GM18951 (cell line): ENCODE results near the gene SARDH.
"Not testable (repeated sequence)": the region's sequence is repeated elsewhere in the genome, so short reads cannot be mapped to it uniquely, and the experiment has no call there.

Source experiments
- POLR2A ChIP-seq: IDR thresholded peaks from 4 replicates; pipeline ENCODE4 v1.6.1; 2011; ENCODE audit warnings: mild to moderate bottlenecking; ENCODE audit not compliant: insufficient read length, insufficient read depth; ENCODE audit errors: extremely low read depth
- in situ Hi-C: fragments of 300-500 bp; cut with MboI; formaldehyde crosslinking; loops from one replicate; pipeline ENCODE4 v1.12.0; 2022; ENCODE audit warnings: low sequenced_read_pairs, mixed read lengths, inconsistent platforms; ENCODE audit not compliant: unreplicated experiment

SARDH gene

GRCh38 chr9:133759146-133759900, 21.2 kb upstream of the SARDH start:
- in situ Hi-C loops, result no loop called here
- no peak for TF ChIP-seq POLR2A

- TF ChIP-seq POLR2A, result no peak
- in situ Hi-C loops, result no loop called here
Observed at GRCh38 chr9:133758228-133758627, 20.1 kb upstream of the SARDH start.

GRCh38 chr9:133754688-133755227, 16.6 kb upstream of the SARDH start:
- in situ Hi-C loops, result no loop called here
- no peak for TF ChIP-seq POLR2A

GRCh38 chr9:133754187-133754586, 16.0 kb upstream of the SARDH start:
- in situ Hi-C loops, result no loop called here
- TF ChIP-seq POLR2A, result no peak

DNA sequence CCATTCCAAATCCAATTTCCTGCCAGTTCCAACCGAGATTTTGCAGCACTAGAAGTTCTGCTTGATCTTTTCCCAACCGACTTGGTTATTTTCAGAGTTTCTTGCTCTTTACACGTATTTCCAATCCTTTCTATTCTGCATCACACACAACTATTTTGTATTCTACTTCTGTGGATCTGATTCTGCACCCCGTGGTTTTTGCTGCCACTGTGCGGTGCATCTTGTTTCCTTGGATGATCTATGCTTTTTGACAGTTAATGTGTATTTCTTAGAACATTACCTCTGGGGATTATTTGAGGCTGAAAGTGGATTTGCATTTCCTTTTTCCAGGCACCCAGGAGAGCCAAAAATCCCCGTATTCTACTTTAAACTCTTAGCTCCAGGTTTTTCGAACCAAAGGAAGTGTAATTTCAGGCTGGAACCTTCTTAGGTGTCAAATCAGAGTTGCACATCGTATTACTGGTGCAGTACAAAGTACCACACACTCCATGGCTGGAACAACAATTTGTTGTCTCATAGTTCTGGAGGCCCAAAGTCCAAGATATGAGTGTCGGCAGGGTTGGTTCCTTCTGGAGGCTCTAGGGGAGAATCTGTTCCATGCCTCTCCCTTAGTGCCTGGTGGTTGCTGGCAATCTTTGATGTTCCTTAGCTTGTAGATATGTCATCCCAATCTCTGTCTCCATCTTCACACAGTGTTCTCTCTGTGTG, 14.7 kb upstream of the SARDH start:
- in situ Hi-C loops, result no loop called here
- no peak for TF ChIP-seq POLR2A

DNA sequence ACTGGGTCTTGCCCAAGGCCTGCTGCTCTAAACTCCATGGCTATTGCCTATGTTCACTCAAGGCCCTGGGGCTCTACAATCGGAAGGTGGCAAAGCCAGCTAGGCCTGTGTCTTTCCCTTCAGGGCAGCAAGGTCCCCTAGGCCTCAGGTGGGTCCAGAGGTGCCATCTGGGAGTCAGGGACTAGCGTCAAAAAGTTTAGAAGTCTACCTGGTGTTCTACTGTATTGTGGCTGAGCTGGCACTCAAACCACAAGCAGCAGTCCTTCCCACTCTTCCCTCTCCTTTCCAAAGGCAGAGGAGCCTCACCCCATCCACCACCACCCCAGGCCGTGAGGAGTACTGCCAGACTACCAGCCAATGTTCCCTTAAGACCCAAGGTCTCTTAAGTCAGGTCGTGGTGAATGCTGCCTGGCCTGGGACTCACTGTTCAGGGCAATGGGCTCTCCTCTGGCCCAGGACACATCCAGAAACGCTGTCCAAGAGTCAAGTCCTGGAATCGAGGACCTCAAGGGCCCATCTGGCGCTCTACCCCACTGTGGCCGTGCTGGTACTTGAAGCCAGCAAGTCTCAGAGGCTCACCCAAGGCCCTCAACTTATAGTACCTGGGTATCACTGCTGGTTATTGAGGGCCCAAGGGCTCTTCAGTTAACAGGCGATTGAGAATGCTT, 13.0 kb upstream of the SARDH start:
- TF ChIP-seq POLR2A, result no peak
- in situ Hi-C loops, result no loop called here

- TF ChIP-seq POLR2A, result no peak
- in situ Hi-C loops, result no loop called here
Observed at GRCh38 chr9:133747309-133747708, 9.2 kb upstream of the SARDH start.

- in situ Hi-C loops, result not testable (repeated sequence)
Observed at GRCh38 chr9:133744528-133744927, 6.4 kb upstream of the SARDH start.

DNA sequence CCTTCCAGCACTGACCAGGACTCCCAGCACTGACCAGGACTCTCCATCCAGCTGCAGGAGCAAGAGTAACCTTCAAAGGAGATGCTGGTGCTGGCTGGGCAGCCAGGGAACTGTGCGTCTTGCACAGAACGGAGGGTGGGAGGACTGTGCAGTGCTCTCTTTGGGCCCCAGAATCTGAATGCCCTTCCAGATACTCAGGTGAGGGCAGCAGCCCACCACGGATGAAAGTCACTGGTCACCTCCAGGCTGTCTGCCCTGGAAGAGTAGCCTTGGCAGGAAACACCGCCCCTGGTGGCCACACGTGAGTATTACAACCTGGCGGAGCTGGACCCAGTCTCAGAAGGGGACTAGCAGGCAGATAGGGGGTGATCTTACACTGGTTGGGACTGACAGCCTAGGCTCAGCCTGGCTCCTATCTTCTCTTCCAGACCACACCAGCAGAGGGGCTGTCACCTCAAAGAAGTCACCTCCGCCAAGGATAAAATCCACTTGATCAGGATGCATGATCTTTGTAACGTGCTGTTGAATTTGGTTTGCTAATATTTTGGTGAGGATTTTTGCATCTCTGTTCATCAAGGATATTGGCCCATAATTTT, 4.8 kb upstream of the SARDH start:
- in situ Hi-C loops, result no loop called here
- TF ChIP-seq POLR2A, result no peak

DNA sequence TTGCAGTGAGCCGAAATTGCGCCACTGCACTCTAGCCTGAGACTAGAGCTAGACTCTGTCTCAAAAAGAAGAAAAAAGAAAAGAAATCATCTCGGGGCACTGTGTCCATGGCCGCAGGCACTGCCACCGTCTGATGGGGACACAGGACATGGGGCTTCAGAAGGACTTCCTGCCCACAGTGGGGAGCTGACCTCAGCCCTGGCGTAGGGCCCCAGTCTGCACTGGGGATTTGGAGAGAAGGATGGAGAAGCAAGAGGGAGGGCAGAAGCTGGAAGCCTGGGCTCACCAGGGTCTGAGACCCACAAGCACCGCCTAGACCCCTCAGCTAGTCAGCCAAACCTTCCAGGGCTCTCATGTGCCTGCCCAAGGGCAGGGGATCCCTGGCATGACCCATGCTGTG, 4.1 kb upstream of the SARDH start:
- no peak for TF ChIP-seq POLR2A
- in situ Hi-C loops, result no loop called here

DNA sequence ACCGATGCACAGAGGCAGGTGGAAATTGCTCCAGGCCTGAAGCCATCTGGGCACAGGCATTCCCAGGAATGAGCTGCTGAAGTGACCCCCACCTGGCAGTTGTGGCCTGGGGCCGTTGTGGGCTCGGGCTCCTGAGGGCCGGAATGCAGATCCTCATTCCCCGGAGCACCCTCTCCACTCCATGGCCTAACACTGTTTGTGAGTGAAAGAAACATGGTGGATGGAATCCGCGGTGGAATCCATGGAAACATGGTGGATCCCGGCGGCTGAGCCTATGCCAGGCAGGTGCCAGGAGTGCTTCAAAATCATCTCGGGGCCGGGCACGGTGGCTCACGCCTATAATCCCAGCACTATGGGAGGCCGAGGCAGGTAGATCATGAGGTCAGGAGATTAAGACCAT, 3.6 kb upstream of the SARDH start:
- in situ Hi-C loops, result no loop called here
- no peak for TF ChIP-seq POLR2A

DNA sequence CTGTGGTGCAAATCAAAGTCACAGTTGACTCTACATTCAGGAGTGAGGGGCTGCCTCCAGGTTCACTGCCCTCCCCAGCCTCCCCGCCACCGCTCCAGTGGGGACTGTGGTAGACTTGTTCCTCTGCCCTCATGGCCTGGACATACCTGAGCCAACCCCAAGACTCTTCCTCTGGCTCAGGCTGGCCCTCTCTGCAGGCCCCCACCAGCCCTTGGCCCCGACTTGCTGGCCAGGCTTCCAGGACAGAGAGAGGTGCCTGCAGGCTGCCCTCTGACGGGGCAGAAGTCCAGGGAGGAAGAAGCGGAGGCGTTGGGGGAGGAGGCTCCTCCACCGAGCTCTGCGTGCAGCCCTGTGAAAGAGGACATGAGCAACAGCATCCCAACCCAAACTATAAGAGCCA, 2.8 kb upstream of the SARDH start:
- TF ChIP-seq POLR2A, result no peak
- in situ Hi-C loops, result no loop called here

GRCh38 chr9:133739408-133740280, 1.5 kb upstream of the SARDH start:
- in situ Hi-C loops, result no loop called here
- no peak for TF ChIP-seq POLR2A
